Activated T-cell treated with anti-CD3 and anti-CD28 coated beads, Interleukin-2, amount 50 U/mL, for 4 hours (primary cell): ENCODE data around the gene RAPGEF3. TPM values are rescaled to one million over a fixed set of nuclear protein-coding genes. Genes with fewer than 3 reads are reported as not detected.

Experiments
- ATAC-seq, 2 donors: fragments of 200-7000 bp; cut with Tn5 transposase; one replicate each; pipeline ENCODE4 v1.10.0; 2021
- DNase-seq: peaks from one replicate; pipeline ENCODE4 v3.0.0-alpha.2; 2020
- H3K27me3 Mint-ChIP-seq: one replicate; pipeline ENCODE4 v1.8.0; 2021; ENCODE audit warnings: low read depth, mixed read lengths
- H3K36me3 Mint-ChIP-seq: one replicate; pipeline ENCODE4 v1.8.0; 2022; ENCODE audit warnings: mixed read lengths; ENCODE audit not compliant: insufficient read depth
- H3K4me1 Mint-ChIP-seq: one replicate; pipeline ENCODE4 v1.8.0; 2021; ENCODE audit warnings: low read depth, mixed read lengths
- H3K4me3 Mint-ChIP-seq: one replicate; pipeline ENCODE4 v1.8.0; 2021; ENCODE audit warnings: mild to moderate bottlenecking, moderate library complexity, mixed read lengths
- H3K9me3 Mint-ChIP-seq: one replicate; pipeline ENCODE4 v1.8.0; 2021; ENCODE audit warnings: mixed read lengths
- total RNA-seq, 3 donors: library from RNA; stranded (reverse); gene quantifications; one replicate each; pipeline ENCODE4 v1.2.1, GENCODE V29; 2021

Gene RAPGEF3
- total RNA-seq, 3 donors from 2014 or later: 0.55 to 1.3 (median 0.66) TPM

DNA sequence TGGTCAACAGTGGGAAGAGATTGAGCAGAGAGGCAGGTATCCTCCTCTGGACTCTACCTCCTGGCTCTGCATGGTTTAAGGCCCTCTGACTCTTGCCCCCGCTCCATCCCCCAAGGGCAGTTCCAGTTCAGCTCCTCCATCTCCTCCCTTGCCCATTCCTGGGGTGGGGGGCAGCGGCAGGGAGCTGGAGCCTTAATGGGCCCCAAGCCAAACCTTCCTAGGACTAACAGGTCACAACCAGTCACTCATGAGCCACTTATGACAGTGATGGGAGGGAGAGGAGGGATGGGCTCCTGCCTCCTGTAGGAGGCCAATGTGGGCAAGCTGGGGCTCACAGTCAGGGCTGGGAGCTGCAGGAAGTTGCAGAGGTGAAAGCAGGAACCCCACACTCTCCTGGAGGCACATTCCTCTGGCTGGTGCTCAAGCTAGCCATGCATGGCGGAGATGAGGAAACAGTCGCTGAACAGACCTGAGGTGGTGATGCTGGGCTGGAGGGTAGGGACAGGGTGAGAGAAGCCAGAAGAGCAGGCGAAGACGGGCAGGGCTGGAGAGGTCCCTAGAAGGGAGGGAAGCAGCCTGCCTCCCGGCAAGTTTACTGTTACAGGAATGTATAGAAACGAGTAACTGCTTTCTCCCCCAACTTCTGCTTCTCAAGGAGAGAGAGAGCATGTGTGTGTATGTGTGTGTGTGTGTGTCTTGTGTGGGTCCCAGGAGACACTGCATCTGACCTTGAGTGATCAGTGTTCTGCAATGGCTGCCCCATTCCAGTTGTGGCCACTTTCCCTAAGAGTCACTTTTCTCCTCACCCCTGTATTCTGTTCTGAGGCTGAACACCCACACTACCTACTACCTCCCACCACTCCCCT is 5.0 kb upstream of the RAPGEF3 start:
- Mint-ChIP-seq H3K4me3 (no peak overlapping the region), H3K27me3 (no peaks in the 10 kb centered on the region), H3K4me1 (peaks cover 15% of the 10 kb centered on the region)

DNA sequence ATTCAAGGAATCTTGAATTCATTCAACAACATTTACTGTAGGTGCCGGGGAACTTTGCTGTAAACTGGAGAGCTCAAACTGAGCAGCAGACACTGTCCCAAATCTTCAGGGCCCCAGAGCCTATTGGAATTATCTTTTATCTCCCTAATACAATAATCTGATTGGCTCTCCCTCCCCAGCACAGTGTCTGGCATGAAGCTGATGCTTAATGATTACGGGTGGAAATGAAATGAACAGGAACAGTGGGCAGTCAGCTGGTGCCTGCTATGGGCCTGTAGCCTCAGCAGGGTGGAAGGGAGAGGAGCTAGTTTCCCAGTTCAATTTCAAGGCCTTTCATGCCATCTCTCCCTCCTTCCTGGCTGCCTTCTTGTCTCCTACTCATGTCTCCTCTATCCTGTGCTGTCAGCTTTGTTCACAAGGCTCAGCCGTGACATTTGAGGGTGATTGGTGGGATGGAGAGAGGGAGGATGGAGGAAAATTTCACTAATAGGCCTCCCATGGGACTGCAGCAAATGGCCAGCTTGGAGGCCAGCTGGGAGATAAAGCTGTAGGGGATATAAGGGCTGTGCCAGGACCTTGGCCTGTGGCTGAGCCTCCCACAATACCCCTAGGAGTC is 4.3 kb upstream of the RAPGEF3 start:
- Mint-ChIP-seq H3K4me3 (no peak overlapping the region), H3K27me3 (no peaks in the 10 kb centered on the region), H3K9me3 (no peaks in the 10 kb centered on the region), H3K4me1 (peaks cover 18% of the 10 kb centered on the region), H3K36me3 (no peaks in the 10 kb centered on the region)
- DNase-seq: no peak
- ATAC-seq: no peak

More for the DNA sequence above, 5.0 kb upstream of the RAPGEF3 start:
- no peaks in the 10 kb centered on the region for H3K9me3 Mint-ChIP-seq
- DNase-seq: no peak
- ATAC-seq: no peak
- H3K36me3 Mint-ChIP-seq: no peaks in the 10 kb centered on the region

DNA sequence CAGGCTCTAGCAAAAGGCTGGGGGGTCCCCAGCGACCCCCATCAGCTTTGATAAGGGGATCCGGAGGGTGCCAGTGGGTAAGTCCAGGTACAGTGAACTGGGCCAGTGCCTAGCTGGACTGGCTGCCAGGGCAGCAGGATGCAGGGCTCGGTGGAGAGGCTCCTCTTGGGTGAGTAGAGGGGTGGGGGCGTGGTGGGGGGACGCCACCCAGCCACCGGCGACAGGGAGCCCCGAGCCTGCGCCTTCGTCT is 171 bp downstream of the RAPGEF3 start:
- no peak overlapping the region for H3K4me3 Mint-ChIP-seq

DNA sequence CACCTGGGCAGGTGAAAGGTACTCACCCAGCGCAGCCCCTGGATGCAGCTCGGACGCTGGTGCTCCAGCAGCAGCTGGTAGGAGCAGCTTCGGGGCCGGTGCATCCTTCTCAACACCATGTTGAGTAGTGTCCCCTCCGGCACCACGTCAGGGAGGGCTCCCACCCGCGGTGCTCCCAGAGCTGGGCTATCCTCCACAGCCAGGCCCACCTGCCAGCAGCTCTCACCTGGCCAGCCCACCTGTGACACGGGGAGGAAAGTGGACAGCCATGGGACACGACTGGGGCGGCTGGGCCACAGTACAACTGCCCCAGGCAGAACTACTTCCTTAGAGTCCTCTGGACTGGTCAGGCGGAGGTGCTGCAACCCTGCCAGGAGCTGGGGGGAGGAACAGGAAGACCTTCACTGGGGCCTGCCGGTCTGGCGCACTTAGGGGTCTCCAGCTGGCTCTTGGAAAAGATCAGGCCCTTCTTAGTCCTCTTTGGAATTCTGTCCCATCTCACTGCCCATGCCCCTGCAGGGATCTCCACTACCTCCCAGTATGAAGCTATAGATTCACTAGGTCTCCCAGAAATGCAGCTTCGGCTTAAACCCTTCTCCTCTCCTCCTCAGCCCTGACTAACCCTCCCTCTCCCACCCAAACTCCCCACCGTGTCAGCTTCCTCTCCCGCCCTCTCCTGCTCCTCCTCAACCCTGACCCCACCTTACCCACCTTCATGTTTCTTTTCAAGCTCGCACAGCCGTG is 668 bp downstream of the RAPGEF3 start:
- Mint-ChIP-seq H3K9me3 (no peaks in the 10 kb centered on the region), H3K4me3 (peak overlapping the region; percentile 58), H3K27me3 (no peaks in the 10 kb centered on the region), H3K4me1 (peaks cover 37% of the 10 kb centered on the region), H3K36me3 (no peaks in the 10 kb centered on the region)
- no peak for ATAC-seq
- no peak for DNase-seq

More for the DNA sequence above, 171 bp downstream of the RAPGEF3 start:
- H3K36me3 Mint-ChIP-seq: no peaks in the 10 kb centered on the region
- DNase-seq (no peak), ATAC-seq (no peak)
- H3K4me1 Mint-ChIP-seq: peaks cover 37% of the 10 kb centered on the region
- no peaks in the 10 kb centered on the region for H3K27me3 Mint-ChIP-seq
- no peaks in the 10 kb centered on the region for H3K9me3 Mint-ChIP-seq

DNA sequence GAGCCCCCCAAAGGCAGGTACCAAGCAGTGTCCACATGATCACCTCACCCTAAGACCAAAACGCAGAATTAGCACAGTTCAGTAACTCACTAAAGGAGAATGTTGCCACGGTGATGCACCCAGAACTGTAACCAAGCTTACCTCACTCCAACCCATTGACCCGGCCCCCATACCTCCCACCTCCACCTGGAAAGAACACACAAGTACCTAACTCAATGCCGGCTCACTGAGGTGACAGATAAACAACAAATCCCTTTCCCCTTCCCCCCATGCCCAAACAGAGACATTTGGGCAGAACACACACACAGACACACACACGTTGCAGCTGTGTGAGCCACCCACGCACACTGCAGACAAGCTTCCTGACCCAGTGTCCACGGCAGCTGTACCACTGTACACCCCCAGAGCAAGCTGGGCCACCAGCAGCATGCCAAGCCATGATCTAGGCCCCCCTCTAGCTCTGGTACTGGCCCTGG is 1.3 kb downstream of the RAPGEF3 start:
- no peak for ATAC-seq
- Mint-ChIP-seq H3K36me3 (no peaks in the 10 kb centered on the region), H3K9me3 (no peaks in the 10 kb centered on the region), H3K4me3 (no peak overlapping the region), H3K27me3 (no peaks in the 10 kb centered on the region), H3K4me1 (peaks cover 37% of the 10 kb centered on the region)
- DNase-seq: no peak

DNA sequence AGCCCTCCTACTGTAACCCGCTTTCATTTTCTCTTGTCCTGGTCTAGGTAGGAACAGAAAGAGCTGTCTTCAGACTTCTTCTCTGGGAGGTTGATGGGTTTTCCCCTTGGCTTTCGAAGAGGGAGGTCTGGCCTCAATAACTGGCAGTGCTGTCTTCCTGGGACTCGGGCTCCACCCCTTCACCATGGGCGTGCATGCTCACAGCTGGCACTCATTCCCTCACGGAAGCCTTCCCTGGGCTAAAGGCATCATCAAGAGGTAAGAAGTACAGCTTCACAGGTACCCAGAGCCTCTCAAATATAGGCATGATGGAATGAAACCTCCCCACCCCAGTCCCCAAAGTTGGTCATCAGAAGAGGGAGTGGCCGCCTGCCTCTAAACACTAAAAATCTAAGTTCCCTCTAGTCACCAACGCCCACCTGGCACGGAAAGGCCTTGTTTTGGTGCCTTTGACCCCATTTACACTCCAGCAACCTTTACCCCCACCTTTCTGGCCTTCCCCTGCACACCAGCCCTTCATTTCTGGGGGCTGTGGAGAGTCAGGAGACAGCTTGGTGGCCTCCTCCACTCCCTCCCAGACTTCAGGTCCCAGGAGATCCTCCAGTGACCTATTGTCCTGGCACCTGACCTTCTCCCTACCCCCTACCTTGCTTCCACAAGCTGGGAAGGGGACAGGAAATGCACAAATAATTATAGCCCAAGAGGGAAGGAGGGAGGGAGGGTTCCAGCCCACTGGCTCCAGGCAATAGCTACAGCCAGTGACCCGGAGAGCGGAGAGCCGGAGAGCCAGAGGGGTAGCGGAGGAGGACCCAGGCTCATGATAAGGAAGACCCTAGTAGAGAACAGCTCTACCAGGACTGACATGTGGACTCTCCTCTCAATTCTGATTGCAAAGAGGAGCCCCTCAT is 2.8 kb downstream of the RAPGEF3 start:
- DNase-seq: no peak
- Mint-ChIP-seq H3K36me3 (no peaks in the 10 kb centered on the region), H3K9me3 (no peaks in the 10 kb centered on the region), H3K27me3 (no peaks in the 10 kb centered on the region), H3K4me1 (peaks cover 37% of the 10 kb centered on the region), H3K4me3 (peak overlapping the region; percentile 6)
- ATAC-seq: peak; percentile 52 to 58

DNA sequence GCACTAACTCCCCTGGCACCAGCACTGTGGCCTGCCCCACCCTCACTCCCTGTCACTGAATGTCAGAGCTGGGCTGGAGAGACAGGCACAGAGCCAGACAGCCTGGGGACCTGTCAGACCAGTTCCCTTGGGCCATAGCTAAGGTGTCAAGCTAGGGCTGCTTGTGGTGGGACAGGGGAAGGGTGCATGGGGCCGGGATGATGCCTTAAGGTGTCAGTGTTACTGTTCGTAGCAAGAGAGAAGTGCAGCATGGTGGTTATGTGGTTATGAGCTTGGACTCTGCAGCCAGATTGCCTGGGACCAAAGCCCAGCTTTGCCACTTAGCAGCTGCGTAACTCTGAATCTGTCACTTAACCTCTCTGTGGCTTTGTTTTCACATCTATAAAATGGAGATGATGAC is 3.8 kb downstream of the RAPGEF3 start:
- H3K9me3 Mint-ChIP-seq: no peaks in the 10 kb centered on the region
- no peaks in the 10 kb centered on the region for H3K27me3 Mint-ChIP-seq
- no peaks in the 10 kb centered on the region for H3K36me3 Mint-ChIP-seq
- ATAC-seq (no peak), DNase-seq (no peak)
- H3K4me3 Mint-ChIP-seq: no peak overlapping the region
- peaks cover 37% of the 10 kb centered on the region for H3K4me1 Mint-ChIP-seq

DNA sequence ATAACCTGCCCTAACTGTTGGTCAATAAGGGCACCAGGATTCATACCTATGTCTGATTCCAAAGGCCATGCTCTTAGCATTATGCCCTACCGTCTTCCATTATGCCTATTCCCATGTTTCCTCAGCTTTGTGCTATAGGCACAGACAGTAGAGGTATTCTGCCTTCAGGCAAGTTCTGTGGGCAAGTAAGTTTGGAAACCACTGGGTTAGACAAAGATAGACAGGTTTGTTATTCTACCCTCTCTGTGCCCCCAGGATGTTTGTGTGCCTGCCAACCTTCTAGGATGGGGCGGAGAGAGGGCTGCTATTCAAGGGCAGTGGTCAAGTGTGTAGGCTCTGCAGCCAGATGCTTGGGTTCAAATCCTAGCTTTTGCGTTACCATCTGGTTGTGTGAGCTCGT is 4.6 kb downstream of the RAPGEF3 start:
- Mint-ChIP-seq H3K9me3 (no peaks in the 10 kb centered on the region), H3K4me1 (peaks cover 33% of the 10 kb centered on the region), H3K27me3 (peaks cover 2% of the 10 kb centered on the region), H3K4me3 (no peak overlapping the region), H3K36me3 (no peaks in the 10 kb centered on the region)
- ATAC-seq (no peak), DNase-seq (no peak)

DNA sequence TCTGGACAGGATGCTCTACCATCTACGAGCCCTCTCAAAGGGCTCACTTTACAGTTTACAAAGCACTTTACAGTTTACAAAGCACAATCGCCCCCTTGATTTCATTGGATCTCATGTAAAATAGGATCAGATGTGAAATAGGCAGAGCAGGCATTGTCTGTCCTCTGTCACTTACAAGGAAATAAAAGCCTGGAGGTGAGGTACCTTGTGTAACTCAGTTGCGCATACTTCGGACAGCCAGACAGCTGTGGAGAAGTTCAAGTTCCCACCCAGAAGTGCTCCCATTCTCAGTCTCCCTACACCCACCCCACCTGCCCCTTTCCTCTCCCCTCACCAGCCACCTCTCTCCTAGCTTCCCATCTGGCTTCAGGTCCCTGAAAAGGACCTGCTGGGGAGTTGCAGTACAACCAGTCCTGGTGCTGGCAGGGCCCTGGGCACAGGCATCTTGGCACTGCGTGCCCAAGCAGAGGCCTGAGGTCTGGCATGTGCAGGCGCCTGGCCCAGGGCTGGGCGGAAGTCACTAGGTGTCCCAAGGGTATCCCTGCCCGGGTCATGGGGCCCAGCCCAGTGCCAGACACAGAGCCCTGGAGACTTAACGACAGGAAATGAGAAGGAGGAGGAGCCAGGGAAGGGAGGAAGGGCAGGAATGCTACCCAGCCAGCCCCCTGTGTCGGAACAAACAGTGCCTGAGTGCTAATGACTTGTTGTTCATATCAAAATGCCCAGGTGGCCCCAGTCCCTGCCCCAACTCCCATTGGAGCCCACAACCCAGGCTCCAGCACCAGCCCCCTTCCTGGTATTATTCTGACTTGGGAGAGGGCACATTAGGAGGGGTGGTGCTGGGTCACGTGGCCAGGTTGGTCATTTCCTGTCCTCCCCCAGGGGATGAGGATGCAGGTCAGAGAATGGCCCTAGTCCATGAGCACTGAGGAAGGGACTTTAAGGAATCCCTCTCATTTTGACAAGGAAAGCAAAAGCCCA is 5.4 kb downstream of the RAPGEF3 start:
- Mint-ChIP-seq H3K9me3 (no peaks in the 10 kb centered on the region), H3K36me3 (no peaks in the 10 kb centered on the region), H3K27me3 (peaks cover 3% of the 10 kb centered on the region), H3K4me1 (peaks cover 32% of the 10 kb centered on the region), H3K4me3 (no peak overlapping the region)
- DNase-seq: no peak
- no peak for ATAC-seq

DNA sequence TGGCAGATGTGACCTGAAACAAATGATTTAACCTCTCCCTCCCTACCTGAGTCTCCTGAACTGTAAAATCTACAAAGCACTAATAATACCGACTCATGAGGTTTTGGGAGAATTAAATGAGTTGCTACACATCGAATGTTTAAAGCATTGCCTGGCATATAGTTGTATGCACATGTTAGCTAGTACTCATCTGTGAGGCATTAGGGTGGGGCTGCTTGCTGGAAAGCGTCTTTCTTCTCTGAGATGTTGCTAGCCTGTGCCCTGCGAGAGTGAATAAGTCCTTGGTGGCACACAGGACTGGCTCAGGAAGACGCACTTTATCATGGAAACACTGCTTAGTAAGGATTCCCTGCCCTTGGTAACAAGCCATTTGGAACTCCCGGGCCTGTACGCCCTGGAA is 6.1 kb downstream of the RAPGEF3 start:
- peaks cover 3% of the 10 kb centered on the region for H3K27me3 Mint-ChIP-seq
- peaks cover 30% of the 10 kb centered on the region for H3K4me1 Mint-ChIP-seq
- no peaks in the 10 kb centered on the region for H3K9me3 Mint-ChIP-seq
- ATAC-seq (no peak), DNase-seq (no peak)
- H3K36me3 Mint-ChIP-seq: no peaks in the 10 kb centered on the region
- no peak overlapping the region for H3K4me3 Mint-ChIP-seq

DNA sequence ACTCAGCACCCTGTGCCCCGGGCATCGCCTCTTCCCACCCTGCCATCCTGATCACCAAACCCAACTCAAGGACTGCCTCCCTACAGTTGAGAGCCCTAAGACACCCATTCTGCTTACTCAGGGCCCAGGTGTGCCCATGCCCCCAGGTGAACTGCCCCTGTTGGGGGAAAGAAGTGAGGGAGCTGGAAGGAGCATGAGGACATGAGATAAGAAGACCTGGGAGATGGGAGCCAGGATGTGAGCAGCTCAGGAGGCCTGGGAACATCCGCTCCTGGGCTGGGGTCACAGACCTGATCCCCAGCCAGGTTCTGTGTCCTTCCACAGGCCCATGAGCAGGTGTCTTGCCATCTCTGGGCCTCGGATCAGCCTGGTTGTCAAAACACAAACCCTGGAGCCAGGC is 6.6 kb downstream of the RAPGEF3 start:
- peaks cover 25% of the 10 kb centered on the region for H3K4me1 Mint-ChIP-seq
- H3K9me3 Mint-ChIP-seq: no peaks in the 10 kb centered on the region
- no peak overlapping the region for H3K4me3 Mint-ChIP-seq
- no peak for ATAC-seq
- no peak for DNase-seq
- H3K27me3 Mint-ChIP-seq: peaks cover 3% of the 10 kb centered on the region
- H3K36me3 Mint-ChIP-seq: no peaks in the 10 kb centered on the region

DNA sequence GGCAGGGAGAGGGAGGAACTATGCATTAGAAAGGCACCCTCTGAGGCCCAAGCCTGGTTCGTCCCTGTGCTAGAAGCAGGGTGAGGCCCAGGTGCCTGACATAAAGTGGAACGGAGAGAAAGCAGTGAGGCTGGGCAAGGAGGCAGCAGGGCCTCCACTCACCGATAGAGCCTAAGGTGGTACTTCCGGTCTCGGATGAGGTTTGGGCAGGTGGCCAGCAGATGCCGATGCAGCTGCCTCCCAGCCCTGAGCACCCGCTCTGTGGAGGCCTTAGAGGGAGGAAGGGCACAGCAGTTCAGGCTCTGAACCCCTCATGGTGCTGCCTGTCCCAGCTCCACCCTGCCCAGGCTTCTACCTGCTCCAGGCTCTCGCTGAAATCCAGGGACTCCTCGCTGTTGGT is 7.1 kb downstream of the RAPGEF3 start:
- DNase-seq: no peak
- ATAC-seq: no peak
- Mint-ChIP-seq H3K9me3 (no peaks in the 10 kb centered on the region), H3K36me3 (no peaks in the 10 kb centered on the region), H3K4me3 (no peak overlapping the region), H3K4me1 (peaks cover 22% of the 10 kb centered on the region), H3K27me3 (peaks cover 3% of the 10 kb centered on the region)

DNA sequence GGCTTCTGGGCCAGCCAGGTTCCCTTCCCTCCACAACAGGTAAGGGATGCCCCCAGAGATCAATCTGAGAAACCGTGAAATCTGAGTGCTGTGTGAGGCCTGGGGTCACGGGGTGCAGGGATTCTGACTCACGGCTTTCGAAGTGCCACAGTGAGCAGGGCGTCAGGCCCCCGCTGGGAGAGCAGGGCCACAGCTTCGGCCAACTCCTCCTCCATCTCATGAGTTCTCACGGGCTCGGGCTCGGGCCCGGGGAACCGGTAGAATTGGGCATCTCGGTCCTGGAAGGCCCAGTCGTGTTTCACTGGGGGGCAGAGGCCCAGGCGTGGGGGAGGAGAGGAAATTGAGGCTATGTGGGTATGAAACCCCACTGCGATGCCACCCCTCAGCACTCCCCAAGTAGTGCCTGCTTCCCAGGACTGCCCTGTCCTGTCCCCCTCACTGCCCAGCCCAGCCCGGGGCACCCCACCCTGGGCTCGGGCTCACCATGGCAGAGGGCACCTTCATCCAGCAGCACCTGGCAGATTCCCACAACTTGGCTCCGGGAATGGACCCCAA is 7.7 kb downstream of the RAPGEF3 start:
- no peaks in the 10 kb centered on the region for H3K9me3 Mint-ChIP-seq
- peaks cover 16% of the 10 kb centered on the region for H3K4me1 Mint-ChIP-seq
- no peak overlapping the region for H3K4me3 Mint-ChIP-seq
- ATAC-seq: no peak
- DNase-seq: no peak
- H3K27me3 Mint-ChIP-seq: peaks cover 3% of the 10 kb centered on the region
- no peaks in the 10 kb centered on the region for H3K36me3 Mint-ChIP-seq
